OCI-LY7 (cell line): ENCODE data around the gene ACTN2. TPM values are rescaled to one million over a fixed set of nuclear protein-coding genes. Genes with fewer than 3 reads are reported as not detected.

Experiments
- BruUV-seq: library from RNA; stranded (reverse); fragments of 400-500 nt; replicated peaks from 2 replicates; lab custom pipeline; 2021; lab: Mats Ljungman, UMichigan
- CTCF ChIA-PET: fragments of 300-600 bp; sonication (Branson Sonifier 250); formaldehyde crosslinking; loops from one replicate; lab custom pipeline; 2022; ENCODE audit warnings: antibody characterized with exemption; ENCODE audit not compliant: unreplicated experiment; lab: Charles Lee
- POLR2A ChIA-PET: fragments of 300-600 bp; sonication (Branson Sonifier 250); formaldehyde crosslinking; loops from one replicate; lab custom pipeline; 2022; ENCODE audit warnings: antibody characterized with exemption; lab: Charles Lee
- DNase-seq: peaks from one replicate; pipeline ENCODE4 v3.0.0-alpha.2; 2015; ENCODE audit warnings: low spot score
- H2AFZ ChIP-seq: fragments of 200-600 bp; sonication (generic), shearing (Covaris generic); 2 replicates; pipeline ENCODE4 v1.6.1; 2014; ENCODE audit warnings: mild to moderate bottlenecking, antibody characterized with exemption, low read length, moderate library complexity
- H3K27ac ChIP-seq: fragments of 200-600 bp; sonication (generic); 2 replicates; pipeline ENCODE4 v1.5.1; 2014; ENCODE audit warnings: mixed run types, low read depth, mild to moderate bottlenecking, moderate library complexity, low read length, inconsistent platforms; ENCODE audit not compliant: poor library complexity, severe bottlenecking
- H3K36me3 ChIP-seq: fragments of 200-600 bp; sonication (generic); 2 replicates; pipeline ENCODE4 v1.6.1; 2014; ENCODE audit warnings: mild to moderate bottlenecking, antibody characterized with exemption, low read length, moderate library complexity, mixed read lengths; ENCODE audit not compliant: insufficient read depth
- H3K4me1 ChIP-seq: fragments of 200-600 bp; sonication (generic); 2 replicates; pipeline ENCODE4 v1.5.1; 2014; ENCODE audit warnings: mild to moderate bottlenecking, low read length; ENCODE audit not compliant: insufficient read depth, poor library complexity, severe bottlenecking
- H3K4me2 ChIP-seq: fragments of 200-600 bp; sonication (generic); 2 replicates; pipeline ENCODE4 v1.6.1; 2014; ENCODE audit warnings: mild to moderate bottlenecking, low read length
- H3K4me3 ChIP-seq: fragments of 200-600 bp; sonication (generic); 2 replicates; pipeline ENCODE4 v1.5.1; 2014; ENCODE audit warnings: mild to moderate bottlenecking, low read depth, low read length; ENCODE audit not compliant: poor library complexity, severe bottlenecking
- H3K79me2 ChIP-seq: fragments of 200-600 bp; sonication (generic); 2 replicates; pipeline ENCODE4 v1.6.1; 2016; ENCODE audit warnings: low read depth, mild to moderate bottlenecking, low read length, moderate library complexity, mixed read lengths; ENCODE audit not compliant: insufficient read depth
- H3K9me2 ChIP-seq: fragments of 200-600 bp; sonication (generic); 2 replicates; pipeline ENCODE4 v1.6.1; 2016; ENCODE audit warnings: mild to moderate bottlenecking, low read length, mixed read lengths; ENCODE audit not compliant: insufficient read depth
- H3K9me3 ChIP-seq: fragments of 200-600 bp; sonication (generic); 2 replicates; pipeline ENCODE4 v1.6.1; 2014; ENCODE audit warnings: mild to moderate bottlenecking, mixed run types, low read length, mixed read lengths
- H4K20me1 ChIP-seq: fragments of 200-600 bp; sonication (generic); 2 replicates; pipeline ENCODE4 v1.6.1; 2014; ENCODE audit warnings: mild to moderate bottlenecking, antibody characterized with exemption, low read length, moderate library complexity, mixed read lengths; ENCODE audit not compliant: insufficient read depth
- EZH2phosphoT487 ChIP-seq: fragments of 200-600 bp; sonication (generic); IDR thresholded peaks from 2 replicates; pipeline ENCODE4 v1.6.1; 2018; ENCODE audit warnings: low read depth, borderline replicate concordance, mild to moderate bottlenecking, mixed run types, antibody characterized with exemption, low read length, moderate library complexity, mixed read lengths
- intact Hi-C: fragments of 100-400 bp; cut with micrococcal nuclease; formaldehyde crosslinking; loops from one replicate; pipeline ENCODE4 v1.10.0; 2022; ENCODE audit not compliant: unreplicated experiment
- total RNA-seq, 2 experiments: library from RNA; depleted of rRNA in 1 of 2; stranded (reverse); fragments of >200 nt in 1 of 2; shearing (Covaris generic) in 1 of 2; gene quantifications; 2 replicates each; pipeline ENCODE4 v1.2.3, GENCODE V29; 2014 to 2022
- TF ChIP-seq, protein P1 (sequence below): fragments of 200-600 bp; sonication (generic); conservative IDR thresholded peaks from 2 replicates; pipeline ENCODE4 v1.5.1; 2014; ENCODE audit warnings: mild to moderate bottlenecking, antibody characterized with exemption, low read length, moderate library complexity, mixed read lengths

The ACTN2 gene
- total RNA-seq, 2 experiments from 2014 or later, result not detected

DNA sequence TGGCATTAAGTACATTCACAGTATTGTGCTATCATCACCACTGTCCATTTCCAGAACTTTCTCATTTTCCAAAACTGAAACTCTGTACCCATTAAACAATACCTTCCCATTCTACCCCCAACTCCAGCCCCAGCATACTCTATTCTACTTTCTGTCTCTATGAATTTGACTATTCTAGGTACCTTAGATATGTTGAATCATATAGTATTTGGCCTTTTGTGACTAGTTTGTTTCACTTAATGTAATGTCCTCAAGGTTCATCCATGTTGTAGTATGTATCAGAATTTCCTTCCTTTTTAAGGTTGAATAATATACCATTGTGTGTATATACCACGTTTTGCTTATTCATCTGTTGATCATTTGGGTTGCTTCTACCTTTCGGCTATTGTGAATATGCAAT lies 120.3 kb downstream of the ACTN2 start:
- ChIA-PET POLR2A (interaction anchor here (1.4 kb wide), 1 partner anchor 12 kb away, joined by 4 read pairs; the partner anchor contains the start of gene MTR), CTCF (no interaction called here)
- Histone ChIP-seq H3K79me2 (peaks cover 14% of the 10 kb centered on the region), H3K4me2 (no peak overlapping the region), H3K36me3 (peaks cover 88% of the 10 kb centered on the region), H3K4me1 (no peaks in the 10 kb centered on the region), H3K4me3 (no peak overlapping the region), H3K9me2 (no peaks in the 10 kb centered on the region), H3K9me3 (no peaks in the 10 kb centered on the region), H4K20me1 (no peaks in the 10 kb centered on the region), H2AFZ (no peak overlapping the region), H3K27ac (no peak overlapping the region)
- intact Hi-C loops, result no loop called here
- no peak for TF ChIP-seq EZH2phosphoT487
- TF ChIP-seq, protein P1, sequence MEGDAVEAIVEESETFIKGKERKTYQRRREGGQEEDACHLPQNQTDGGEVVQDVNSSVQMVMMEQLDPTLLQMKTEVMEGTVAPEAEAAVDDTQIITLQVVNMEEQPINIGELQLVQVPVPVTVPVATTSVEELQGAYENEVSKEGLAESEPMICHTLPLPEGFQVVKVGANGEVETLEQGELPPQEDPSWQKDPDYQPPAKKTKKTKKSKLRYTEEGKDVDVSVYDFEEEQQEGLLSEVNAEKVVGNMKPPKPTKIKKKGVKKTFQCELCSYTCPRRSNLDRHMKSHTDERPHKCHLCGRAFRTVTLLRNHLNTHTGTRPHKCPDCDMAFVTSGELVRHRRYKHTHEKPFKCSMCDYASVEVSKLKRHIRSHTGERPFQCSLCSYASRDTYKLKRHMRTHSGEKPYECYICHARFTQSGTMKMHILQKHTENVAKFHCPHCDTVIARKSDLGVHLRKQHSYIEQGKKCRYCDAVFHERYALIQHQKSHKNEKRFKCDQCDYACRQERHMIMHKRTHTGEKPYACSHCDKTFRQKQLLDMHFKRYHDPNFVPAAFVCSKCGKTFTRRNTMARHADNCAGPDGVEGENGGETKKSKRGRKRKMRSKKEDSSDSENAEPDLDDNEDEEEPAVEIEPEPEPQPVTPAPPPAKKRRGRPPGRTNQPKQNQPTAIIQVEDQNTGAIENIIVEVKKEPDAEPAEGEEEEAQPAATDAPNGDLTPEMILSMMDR, result no peak
- DNase-seq, result no peak
- no TSS peak for BruUV-seq

DNA sequence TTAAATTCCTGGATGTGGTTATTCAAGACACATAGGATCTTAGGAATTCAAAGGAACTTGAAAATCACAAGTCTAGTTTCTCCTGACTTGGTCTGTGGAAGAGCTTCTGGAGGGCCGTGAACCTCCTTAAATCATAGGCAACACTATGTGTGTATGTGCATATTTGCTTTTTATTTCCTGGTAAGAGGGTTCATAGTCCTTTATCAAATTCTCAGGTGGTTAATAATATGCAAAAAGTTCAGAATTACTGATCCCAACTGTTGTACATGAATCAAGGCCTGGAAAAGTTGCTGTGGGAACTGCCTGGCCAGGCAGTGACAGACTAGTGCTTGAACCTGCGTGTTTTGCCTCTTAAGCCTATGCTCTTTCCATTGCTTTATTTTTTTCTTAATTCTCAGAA lies 121.7 kb downstream of the ACTN2 start:
- H3K9me3 ChIP-seq, result no peaks in the 10 kb centered on the region
- no TSS peak for BruUV-seq
- POLR2A ChIA-PET, result interaction anchor here (1.1 kb wide), 1 partner anchor 8 kb away, joined by 3 read pairs; no protein-coding TSS in a partner anchor
- H3K27ac ChIP-seq, result no peak overlapping the region
- no peak overlapping the region for H3K4me3 ChIP-seq
- H3K4me1 ChIP-seq, result no peaks in the 10 kb centered on the region
- no peaks in the 10 kb centered on the region for H4K20me1 ChIP-seq
- H3K36me3 ChIP-seq, result peaks cover 98% of the 10 kb centered on the region
- H3K79me2 ChIP-seq, result 0 out of 2 replicates have a peak, but pooled peaks cover under 1% of the 10 kb centered on the region
- intact Hi-C loops, result no loop called here
- H3K4me2 ChIP-seq, result no peak overlapping the region
- DNase-seq, result no peak
- no peak overlapping the region for H2AFZ ChIP-seq
- CTCF ChIA-PET, result no interaction called here
- no peak for TF ChIP-seq EZH2phosphoT487
- TF ChIP-seq, protein P1, result no peak
- H3K9me2 ChIP-seq, result no peaks in the 10 kb centered on the region

DNA sequence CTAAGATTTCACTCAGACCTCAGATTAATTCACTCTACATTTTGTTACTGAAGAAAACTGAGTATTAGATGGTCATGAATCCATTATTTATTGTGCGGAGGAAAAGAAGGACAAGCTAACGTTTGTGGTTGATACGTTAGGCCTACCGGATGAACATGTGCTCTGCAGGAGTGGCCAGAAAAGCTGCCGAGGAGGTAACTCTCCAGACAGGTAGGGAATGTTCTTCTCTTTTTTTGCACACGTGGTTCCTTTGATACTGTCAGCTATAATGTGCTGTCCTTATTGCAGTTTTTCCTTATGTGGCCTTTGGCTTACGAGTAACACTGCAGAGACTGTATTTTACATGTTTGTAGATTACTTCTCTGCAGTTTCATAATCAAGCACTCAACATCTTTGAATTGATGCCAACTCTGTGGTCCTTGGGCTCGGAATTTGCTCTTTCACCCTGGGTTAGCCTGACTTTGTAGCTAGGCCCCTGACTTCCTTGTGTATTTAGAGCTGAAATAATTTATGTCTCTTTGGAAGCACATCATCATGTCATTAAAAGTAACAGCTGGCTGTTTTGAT lies 122.3 kb downstream of the ACTN2 start:
- ChIA-PET CTCF (no interaction called here), POLR2A (interaction anchor here (0.6 to 1.1 kb wide), 2 partner anchors 9 to 43 kb away, joined by 3 read pairs; no protein-coding TSS in a partner anchor)
- DNase-seq, result no peak
- Histone ChIP-seq H4K20me1 (no peaks in the 10 kb centered on the region), H3K9me3 (no peaks in the 10 kb centered on the region), H3K9me2 (no peaks in the 10 kb centered on the region), H3K4me1 (no peaks in the 10 kb centered on the region), H3K36me3 (peaks cover 98% of the 10 kb centered on the region), H3K79me2 (no peaks in the 10 kb centered on the region), H2AFZ (no peak overlapping the region), H3K27ac (no peak overlapping the region), H3K4me2 (no peak overlapping the region), H3K4me3 (no peak overlapping the region)
- intact Hi-C loops, result no loop called here
- TF ChIP-seq, protein P1, result no peak
- no peak for TF ChIP-seq EZH2phosphoT487
- no TSS peak for BruUV-seq
